Right lobe of liver (tissue), 4 donors: ENCODE measurements around the gene TRABD2B.

ENCODE experiments used
- POLR2A ChIP-seq: fragments of 450-650 bp; IDR thresholded peaks from one replicate; pipeline ENCODE4 v1.6.1; 2017; ENCODE audit warnings: antibody characterized with exemption, mild to moderate bottlenecking
- TF ChIP-seq, protein P1 (sequence below), 4 donors: fragments of 200-600 bp in 3 of 4; fragments of 450-650 bp in 1 of 4; IDR thresholded peaks; one replicate each; pipeline versions ENCODE4 v1.5.1 to v1.8.0; 2016 to 2022; ENCODE audit warnings: antibody characterized with exemption in 4 of 4, mild to moderate bottlenecking in 2 of 4
- donor health status: DM: no; HTN: no; CAD: no.
- donor health status: DM: no; HTN: no; CAD: no.
- donor health status: DM: no; HTN: yes; CAD: no.

GRCh38 chr1:47976728-47977127 is 20.5 kb downstream of the TRABD2B start:
- TF ChIP-seq, protein P1, sequence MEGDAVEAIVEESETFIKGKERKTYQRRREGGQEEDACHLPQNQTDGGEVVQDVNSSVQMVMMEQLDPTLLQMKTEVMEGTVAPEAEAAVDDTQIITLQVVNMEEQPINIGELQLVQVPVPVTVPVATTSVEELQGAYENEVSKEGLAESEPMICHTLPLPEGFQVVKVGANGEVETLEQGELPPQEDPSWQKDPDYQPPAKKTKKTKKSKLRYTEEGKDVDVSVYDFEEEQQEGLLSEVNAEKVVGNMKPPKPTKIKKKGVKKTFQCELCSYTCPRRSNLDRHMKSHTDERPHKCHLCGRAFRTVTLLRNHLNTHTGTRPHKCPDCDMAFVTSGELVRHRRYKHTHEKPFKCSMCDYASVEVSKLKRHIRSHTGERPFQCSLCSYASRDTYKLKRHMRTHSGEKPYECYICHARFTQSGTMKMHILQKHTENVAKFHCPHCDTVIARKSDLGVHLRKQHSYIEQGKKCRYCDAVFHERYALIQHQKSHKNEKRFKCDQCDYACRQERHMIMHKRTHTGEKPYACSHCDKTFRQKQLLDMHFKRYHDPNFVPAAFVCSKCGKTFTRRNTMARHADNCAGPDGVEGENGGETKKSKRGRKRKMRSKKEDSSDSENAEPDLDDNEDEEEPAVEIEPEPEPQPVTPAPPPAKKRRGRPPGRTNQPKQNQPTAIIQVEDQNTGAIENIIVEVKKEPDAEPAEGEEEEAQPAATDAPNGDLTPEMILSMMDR (IDR thresholded peaks at IDR 0.05): no peak
- TF ChIP-seq POLR2A: no peak
